Ishikawa (cell line): ENCODE data around the gene ZBTB16.

Experiments used
- EGR1 ChIP-seq: IDR thresholded peaks from 2 replicates; pipeline ENCODE4 v1.6.1; 2012
- EP300 ChIP-seq: IDR thresholded peaks from 2 replicates; pipeline ENCODE4 v1.6.1; 2012; ENCODE audit warnings: borderline replicate concordance
- NFIC ChIP-seq: IDR thresholded peaks from 2 replicates; pipeline ENCODE4 v1.6.1; 2012
- RAD21 ChIP-seq: IDR thresholded peaks from 2 replicates; pipeline ENCODE4 v1.6.1; 2012; ENCODE audit warnings: low read depth
- REST ChIP-seq: IDR thresholded peaks from 2 replicates; pipeline ENCODE4 v1.6.1; 2012; ENCODE audit warnings: low read depth, mild to moderate bottlenecking
- TAF1 ChIP-seq: IDR thresholded peaks from 2 replicates; pipeline ENCODE4 v1.6.1; 2012; ENCODE audit warnings: low read depth, mild to moderate bottlenecking
- TEAD4 ChIP-seq: IDR thresholded peaks from 2 replicates; pipeline ENCODE4 v1.6.1; 2012
- USF1 ChIP-seq: IDR thresholded peaks from 2 replicates; pipeline ENCODE4 v1.6.1; 2012
- ZBTB7A ChIP-seq: IDR thresholded peaks from 2 replicates; pipeline ENCODE4 v1.6.1; 2012; ENCODE audit warnings: low read depth

- no peak for TF ChIP-seq NFIC
- TF ChIP-seq EP300, result no peak
- no peak for TF ChIP-seq USF1
- no peak for TF ChIP-seq RAD21
- TF ChIP-seq REST, result no peak
- TF ChIP-seq ZBTB7A, result no peak
- no peak for TF ChIP-seq EGR1
- no peak for TF ChIP-seq TAF1
- no peak for TF ChIP-seq TEAD4
Measured at GRCh38 chr11:114202011-114202609, 142.6 kb downstream of the ZBTB16 start.
